GM18498 (cell line): ENCODE measurements around the gene TRPM5.
"Not testable (repeated sequence)": the region's sequence is repeated elsewhere in the genome, so short reads cannot be mapped to it uniquely, and the experiment has no call there.

Experiments used
- ATAC-seq: cut with Tn5 transposase; IDR thresholded peaks from one replicate; pipeline ENCODE4 v1.9.1; 2021; ENCODE audit warnings: mild to moderate bottlenecking, moderate library complexity; ENCODE audit not compliant: unreplicated experiment

Gene TRPM5, protein sequence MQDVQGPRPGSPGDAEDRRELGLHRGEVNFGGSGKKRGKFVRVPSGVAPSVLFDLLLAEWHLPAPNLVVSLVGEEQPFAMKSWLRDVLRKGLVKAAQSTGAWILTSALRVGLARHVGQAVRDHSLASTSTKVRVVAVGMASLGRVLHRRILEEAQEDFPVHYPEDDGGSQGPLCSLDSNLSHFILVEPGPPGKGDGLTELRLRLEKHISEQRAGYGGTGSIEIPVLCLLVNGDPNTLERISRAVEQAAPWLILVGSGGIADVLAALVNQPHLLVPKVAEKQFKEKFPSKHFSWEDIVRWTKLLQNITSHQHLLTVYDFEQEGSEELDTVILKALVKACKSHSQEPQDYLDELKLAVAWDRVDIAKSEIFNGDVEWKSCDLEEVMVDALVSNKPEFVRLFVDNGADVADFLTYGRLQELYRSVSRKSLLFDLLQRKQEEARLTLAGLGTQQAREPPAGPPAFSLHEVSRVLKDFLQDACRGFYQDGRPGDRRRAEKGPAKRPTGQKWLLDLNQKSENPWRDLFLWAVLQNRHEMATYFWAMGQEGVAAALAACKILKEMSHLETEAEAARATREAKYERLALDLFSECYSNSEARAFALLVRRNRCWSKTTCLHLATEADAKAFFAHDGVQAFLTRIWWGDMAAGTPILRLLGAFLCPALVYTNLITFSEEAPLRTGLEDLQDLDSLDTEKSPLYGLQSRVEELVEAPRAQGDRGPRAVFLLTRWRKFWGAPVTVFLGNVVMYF (N-terminal part only)

DNA sequence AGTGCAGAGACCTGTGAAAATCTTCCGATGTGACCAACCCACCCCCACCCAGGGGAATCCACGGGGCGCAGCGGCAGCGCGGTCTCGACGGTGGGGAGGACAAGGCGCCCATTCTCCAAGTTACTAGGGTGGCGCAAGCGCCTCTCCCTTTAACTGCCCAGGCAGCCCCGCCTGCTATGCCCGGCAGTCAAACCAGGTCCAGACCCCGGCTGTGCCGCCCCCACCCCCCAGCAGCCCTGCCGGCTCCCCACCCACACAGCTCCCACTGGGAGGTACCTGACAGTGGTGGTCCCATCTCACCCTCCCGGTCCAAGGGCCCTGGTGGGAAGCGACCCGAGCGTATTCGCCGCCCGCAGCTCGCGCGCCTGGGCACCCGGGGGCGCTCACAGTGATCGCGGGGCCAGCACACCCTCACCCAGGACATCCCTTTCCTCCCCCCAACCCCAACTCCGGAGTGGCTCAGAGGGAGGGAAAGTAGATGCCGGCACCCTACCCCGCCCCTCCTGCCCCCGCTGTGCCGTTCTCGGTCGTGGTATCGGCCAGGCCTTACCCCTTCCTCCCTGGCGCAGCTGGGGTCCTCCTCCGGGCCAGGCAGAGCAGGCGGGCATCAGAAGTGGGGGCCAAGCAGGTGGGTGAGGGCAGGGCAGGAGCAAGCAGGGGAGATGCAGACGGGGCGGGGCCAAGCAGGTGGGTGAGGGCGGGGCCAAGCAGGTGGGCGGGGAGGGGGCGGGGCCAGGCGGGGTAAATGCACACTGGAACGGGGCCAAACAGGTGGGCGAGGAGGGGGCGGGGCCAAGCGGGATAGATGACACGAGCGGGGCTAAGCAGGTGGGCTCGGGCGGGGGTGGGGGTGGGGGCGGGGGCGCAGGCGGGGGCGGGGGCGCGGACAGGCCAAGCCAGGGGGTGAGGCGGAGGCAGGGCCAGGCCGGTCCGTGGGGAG is at the start of gene TRPM5:
TRPM5 (minus strand) TSS at position 634 of the 940 bp plus-strand sequence. CDS start 21,478 bp downstream, outside the sequence.
- no peak for ATAC-seq

DNA sequence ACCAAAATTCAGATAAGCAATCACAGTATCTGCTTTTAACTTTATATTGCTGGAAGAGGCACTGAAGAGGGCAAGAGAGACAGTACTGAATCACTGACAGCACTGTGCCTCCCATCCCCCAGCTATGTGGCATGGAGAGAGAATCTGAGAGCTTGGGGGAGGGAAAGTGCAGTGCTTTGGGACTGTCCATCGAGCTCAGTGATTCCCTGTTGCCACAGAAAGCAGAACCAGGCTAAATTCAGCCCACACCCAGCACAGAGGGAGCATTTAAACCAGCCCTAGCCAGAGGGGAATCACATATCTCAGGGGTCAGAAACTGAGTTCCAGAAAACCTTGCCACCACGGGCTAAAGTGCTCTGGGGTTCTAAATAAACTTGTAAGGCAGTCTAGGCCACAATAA is 44.8 kb upstream of the TRPM5 start:
- ATAC-seq = no peak

DNA sequence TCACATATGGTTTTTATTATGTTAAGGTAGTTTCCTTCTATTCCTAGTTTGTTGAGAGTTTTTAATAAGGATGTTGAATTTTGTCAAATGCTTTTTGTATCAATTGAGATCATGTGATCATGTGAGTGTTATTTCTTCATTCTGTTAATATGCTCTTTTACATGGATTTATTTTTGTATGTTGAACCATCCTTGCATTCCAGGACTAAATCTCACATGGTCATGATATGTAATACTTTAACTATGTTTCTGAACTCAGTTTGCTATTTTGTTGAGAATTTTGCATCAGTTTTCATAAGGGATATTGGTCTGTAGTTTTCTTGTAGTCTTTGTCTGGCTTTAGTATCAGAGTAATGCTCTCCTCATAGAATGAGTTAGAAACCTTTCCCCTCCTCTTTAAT is 43.7 kb upstream of the TRPM5 start:
- no peak for ATAC-seq

DNA sequence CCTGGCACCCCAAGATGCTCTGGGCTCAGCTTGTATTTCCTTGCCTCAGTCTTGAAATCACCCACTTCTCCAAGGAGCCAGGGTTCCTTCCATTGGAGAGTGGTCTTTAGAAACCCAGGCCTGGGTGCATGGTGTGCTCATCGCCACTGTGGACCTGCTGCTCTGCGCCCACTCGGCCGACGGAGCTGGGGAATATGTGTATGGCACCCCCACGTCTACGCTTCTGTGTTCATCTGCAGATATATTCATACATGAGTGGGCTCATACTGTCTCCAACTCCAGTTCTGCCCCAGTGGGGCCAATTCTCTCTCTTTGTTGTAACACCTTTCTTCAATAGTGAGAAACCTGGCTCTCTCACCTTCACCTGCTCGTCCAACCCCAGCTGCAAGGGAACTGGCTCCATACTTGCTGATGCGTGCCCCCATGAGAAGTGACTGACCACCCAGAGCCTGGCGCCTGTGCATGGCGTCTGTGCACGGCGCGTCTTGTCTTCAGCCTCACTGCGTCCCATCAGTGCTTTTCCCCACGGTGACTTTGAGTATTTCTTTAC is 40.3 kb upstream of the TRPM5 start:
- ATAC-seq = no peak

DNA sequence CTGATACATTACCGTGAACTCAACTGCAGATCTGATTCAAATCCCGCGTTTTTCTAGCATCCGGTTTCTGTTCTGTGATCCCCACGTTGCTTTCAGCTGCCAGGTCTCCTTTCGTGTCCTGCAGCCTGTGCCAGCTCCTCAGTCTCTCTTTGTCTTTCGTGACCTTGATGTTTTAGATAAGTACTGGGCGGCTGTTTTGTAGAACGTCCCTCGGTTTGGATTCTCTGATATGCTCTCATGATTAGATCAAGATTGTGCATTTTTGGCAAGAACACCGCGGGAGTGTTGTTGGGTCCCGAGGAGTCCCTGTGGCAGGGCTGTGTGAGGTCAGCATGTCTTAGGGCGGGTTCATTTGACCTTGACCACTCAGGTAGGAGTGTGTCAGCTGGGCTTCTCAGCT is 39.1 kb upstream of the TRPM5 start:
- ATAC-seq = no peak

DNA sequence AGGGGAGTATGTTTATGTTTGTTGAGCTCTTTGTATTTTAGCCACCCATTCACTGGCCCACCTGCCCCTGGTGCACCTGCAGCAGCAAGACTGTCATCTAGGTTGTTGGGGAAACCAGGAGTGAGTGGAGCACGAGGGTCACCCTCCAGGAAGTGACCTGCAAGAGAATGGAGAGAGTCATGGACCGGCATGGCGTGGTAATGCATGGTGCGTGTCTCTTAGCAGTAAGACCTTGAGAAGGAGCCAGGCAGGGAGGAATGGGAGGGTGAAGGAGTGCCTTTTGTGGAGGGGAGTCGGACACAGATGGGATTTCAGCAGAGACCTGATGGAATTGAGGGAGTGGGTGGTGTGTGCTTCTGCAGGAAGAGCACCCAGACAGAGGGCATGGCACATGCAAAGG is 38.4 kb upstream of the TRPM5 start:
- ATAC-seq = no peak

DNA sequence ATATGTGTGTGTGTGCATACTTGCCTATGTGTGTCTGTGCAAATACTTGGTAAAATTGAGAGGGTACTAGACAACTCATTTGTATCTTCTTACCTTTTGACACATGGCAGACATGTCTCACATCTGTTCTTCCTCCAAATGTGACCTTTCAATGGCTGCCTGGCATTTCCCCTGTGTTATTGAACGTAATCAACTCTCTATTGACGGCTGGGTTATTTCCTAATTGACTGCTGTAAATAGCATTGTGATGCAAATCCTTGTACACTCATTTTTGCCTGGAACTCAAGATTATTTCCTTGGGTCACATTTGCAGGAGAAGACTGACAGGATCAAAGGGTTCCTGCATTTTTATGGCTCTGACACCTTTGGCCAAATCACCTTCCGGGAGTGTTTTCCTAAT is 37.9 kb upstream of the TRPM5 start:
- ATAC-seq = no peak

DNA sequence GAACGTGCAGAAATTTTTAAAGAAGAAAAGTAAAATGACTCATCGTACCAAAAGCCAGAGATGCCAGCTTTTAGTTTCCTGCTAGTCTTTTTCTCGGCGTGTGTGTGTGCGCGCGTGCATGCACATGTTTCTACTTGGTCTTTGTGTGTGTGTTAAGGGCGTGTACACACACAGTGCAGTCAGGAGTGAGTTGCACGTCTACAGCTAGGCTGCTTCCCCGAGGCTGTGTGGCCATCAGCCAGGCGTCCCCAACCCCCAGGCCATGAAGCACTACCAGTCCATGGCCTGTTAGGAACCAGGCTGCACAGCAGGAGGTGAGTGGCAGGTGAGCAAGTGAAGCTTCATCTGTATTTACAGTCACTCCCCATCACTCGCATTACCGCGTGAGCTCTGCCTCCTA is 36.9 kb upstream of the TRPM5 start:
- ATAC-seq = no peak

DNA sequence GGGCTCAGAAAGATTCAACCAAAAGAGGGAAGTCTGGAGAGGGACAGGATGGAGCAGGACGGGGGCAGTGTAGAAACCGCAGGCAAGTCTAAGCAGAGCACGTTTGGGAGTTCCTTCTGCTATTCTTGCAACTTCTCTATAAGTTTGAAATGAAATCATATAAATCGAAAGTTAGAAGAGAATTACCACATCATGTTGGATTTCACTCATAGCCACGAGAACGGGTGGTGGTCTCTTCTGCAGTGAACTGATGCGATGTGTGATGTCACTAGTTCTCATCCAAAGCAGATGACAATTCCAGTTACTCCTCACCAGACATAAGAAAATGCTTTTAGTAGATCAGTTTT is 36.5 kb upstream of the TRPM5 start:
- ATAC-seq = no peak

DNA sequence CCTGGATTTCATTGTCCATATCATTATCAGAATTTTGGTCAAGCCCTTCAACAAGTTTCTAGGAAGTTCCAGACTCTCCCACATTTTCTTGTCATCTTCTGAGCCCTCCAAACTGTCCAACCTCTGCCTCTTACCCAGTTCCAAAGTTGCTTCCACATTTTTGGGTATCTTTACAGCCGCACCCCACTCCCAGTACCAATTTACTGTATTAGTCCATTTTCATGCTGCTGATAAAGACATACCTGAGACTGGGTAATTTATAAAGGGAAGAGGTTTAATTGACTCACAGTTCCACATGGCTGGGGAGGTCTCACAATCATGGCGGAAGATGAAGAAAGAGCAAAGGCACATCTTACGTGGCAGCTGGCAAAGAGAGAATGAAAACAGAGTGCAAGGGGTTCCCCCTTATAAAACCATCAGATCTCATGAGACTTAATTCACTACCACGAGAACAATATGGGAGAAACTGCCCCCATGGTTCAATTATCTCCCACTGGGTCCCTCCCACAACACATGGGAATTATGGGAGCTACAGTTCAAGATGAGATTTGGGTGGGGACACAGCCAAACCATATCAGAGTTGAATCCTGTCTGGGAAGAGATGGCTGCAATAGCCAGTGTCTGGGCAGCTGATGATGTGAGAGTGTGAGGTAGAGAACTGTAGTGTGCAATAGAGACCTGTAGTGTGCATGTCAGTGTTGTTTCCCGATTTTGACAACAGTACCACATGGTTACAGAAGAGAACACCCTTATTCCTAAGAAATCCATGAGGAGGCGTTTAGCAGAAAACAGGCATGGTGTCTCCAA is 36.0 kb upstream of the TRPM5 start:
- ATAC-seq = not testable (repeated sequence)

DNA sequence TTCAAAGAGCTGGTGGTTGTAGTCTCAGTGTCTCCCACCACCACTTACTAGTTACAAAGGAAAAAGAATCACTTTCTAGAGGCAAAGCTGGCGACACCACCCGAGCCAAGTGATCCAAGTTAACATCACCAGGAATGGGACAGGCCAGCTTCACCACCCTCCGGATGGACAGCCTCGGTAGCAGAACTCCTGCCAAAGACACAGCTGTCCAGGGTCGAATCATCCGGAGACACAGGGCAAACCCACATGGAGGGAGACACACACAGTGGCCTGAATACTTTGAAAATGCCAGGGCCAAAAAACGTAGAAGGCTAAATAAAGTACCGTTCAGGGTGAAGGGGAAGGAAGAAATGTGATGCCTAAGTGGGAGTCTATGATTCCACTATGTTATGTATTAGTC is 33.6 kb upstream of the TRPM5 start:
- ATAC-seq = no peak

DNA sequence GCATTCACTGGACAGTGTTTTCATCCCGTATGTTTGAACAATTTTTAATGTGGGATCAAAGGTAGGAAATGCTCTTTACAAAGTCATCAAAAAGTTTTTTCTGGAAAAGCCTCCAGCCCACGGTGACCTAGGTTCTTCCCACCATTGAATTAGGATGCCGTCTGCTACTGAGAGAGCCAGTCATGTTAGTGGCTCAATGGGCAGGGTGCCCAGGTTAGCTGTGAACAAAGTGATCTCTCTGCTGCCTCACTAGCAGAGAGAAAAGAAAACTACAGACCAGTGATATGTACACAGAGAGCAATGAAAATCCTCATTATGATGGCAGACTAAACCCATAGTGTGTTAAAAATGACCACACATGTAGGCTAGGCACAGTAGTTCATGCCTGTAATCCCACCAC is 32.9 kb upstream of the TRPM5 start:
- no peak for ATAC-seq

DNA sequence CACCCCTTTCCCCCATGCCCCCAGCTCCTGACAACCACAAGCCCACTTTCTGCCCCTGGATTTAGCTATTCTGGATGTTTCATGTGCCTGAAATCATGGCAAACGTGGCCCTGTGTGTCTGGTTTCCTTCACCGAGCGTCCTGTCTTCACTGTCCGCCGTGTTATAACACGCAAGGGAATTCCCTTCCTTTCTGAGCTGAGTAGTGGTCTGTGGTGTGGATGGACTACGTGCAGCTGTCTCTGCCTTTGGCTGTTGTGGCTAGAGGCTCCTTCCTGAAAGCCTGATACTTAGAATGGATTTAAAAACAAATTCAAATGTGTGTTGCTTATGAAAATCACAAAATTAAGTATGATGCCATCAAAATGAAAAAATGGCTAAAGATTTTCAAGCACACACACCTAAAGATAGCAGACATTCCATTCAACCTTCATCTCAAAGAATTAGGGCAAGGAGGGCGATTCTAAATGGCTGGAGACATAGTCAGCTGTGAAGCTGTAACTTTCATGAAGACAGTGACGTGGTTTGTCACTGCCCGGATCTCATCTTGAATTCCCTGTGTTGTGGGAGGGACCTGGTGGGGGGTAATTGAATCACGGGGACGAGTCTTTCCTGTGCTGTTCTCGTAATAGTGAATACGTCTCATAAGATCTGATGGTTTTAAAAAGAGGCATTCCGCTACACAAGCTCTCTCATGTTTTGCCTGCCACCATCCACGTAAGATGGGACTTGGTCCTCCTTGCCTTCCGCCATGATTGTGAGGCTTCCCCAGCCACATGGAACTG is 31.0 kb upstream of the TRPM5 start:
- ATAC-seq = no peak

DNA sequence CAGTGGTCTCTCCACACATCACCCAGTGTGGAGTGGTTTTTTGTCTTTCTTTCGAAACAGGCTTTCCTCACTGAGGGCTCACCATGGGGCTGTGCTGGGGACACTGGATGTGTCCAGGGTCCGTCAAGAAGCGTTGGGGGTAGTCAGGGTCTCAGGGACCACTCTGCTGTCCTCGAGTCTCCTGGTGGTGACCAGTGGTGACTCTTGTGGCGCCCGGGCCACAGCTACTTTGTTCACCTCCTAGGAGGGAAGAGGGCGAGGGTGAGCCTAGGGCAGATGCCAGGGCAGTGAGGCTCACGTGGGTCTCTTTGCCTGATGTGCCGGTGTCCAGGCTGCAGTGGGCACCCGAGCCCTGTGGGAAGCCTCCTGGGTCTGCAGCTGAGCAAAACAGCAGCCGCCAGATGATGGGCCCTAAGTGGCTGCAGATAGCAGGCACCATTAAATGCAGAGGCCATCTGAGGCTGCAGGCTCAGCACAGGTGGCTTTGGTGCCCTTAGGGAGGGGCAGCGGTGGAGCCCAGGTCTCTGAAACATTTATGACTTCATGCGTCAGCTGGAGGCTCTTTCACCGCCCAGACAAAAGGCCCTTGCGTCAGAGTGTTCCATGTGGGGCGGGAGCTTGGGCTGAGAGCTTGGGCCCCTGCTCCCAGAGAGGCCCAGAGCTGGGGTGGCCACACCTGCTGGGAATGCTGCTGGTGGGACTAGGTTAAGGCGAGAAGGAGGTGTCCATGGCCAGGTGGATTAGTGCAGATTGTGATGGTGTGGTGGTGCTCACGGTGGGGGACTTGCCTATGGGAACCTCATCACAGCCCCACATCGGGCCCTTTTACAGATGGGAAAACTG is 30.0 kb upstream of the TRPM5 start:
- no peak for ATAC-seq

DNA sequence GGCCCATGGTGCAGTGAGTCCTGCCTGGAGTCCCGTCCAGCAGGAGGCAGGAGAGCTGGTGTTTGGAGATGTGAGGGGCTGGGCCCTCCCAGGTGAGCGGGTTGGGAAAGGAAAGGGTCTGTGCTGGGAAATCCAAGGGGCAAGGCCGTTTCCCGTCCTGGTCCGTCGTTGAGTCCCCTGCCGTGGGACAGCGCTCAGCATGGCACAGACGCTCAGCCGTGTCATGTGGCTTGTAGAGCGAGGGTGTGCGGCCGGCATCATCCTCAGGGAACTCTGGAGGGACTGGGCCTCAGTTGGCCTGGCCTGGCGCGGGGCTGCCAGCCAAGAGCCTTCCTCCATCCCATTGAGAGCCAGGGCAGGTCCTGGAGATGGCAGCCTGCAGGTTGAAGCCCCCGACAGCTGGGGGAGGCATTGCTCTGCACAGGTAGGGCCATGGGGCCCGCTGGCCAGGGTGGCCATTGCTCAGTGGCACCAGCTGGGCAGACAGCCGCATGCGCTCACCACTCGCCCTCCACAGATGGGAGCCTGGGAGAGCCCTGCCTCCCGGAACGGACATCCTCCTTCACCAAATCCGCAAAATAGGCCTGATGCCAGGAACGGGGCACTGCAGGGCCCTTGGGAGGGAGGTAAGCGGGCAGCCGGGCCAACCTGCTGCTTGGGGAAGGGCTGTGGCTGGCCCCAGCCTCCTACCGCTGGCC is 29.2 kb upstream of the TRPM5 start:
- ATAC-seq = no peak

DNA sequence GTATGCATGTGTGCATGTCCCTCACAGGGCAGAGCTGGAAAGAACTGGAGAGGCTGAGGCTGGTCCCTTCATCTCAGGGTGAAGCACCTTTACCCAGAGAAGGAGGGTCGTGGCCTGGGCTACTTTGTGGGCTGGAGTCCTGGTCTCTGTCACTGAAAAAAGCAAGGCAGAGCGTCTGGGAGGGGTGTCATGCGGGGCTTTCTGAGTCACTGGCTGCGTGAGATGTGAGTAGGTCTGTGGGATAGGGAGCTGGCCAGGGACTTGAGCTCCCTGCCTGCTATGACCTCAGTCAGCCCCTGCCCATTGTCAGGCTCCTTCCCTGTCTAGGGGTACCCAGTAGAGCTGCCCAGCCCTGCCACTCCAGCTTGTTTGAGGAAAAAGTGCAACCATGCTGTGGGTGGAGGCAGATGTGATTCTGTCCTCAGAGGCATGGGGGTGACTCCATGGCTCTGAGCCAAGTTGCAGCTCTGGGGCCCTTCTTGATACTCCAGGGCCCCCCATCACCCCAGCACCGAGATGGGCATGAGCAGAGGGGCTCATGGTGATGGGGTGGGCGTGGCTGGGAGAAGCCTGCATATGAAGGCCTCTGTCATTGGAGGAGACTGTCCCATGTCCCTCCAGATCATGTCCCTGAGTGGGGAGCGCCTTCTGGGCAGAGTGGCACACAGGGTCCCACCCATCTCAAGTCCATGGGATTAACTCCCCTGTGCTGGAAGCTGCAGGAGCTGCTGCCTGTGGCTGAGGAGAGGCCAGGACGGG is 28.3 kb upstream of the TRPM5 start:
- ATAC-seq = no peak

DNA sequence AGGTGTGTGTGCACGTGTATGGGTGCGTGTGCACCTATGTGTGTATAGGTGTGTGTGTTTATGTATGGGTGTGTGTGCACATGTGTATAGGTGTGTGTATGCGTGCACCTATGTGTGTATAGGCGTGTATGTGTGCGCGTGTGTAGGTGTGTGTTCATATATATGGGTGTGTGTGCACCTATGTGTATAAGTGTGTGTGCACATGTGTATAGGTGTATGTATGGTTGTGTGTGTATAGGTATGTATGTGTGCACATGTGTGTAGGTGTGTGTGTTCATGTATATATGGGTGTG is 27.4 kb upstream of the TRPM5 start:
- no peak for ATAC-seq
